ENCODE results near the gene NEXN.
"Not testable (repeated sequence)": the region's sequence is repeated elsewhere in the genome, so short reads cannot be mapped to it uniquely, and the experiment has no call there.

NEXN gene

DNA sequence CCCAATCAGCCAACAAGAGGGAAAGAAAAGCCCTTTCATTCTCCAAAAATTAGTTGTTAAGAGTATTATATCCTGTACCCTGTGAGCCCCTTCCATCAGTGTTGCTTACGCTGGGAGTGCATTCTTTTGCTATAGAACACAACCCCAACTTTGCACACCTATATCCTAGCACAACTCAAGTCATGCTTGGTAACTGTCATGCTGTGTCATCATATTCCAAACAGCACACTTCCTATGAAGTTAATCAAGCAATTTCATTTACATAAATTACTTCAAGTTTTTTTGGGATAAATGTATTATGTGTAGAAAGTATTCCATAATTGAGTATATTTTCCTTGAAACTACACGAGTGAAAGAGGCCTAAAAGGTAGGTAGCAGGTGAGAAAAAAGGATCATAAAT lies 70.4 kb downstream of the NEXN start:
- DNase-seq (ENCODE audit: low spot score) (no peak), FAIRE-seq (no peak)

DNA sequence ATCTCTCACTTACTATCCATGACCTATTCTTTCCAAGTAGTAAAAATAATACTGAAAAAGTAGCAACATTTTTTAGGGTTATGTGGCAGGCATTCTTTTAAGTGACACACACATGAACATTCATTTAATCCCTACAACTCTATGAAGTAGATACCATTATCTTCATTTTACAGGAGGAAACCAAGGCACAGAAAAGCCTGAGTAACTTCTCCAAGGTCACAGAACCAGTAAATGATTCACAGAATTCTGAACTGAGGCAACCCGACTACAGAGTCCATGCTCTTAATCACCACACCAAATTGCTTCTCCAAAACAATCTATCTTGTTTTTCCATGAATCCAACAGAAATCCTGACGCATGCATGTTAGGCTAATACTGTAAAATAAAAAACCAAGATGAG lies 73.0 kb downstream of the NEXN start:
- FAIRE-seq (no peak), DNase-seq (ENCODE audit: low spot score) (no peak)

DNA sequence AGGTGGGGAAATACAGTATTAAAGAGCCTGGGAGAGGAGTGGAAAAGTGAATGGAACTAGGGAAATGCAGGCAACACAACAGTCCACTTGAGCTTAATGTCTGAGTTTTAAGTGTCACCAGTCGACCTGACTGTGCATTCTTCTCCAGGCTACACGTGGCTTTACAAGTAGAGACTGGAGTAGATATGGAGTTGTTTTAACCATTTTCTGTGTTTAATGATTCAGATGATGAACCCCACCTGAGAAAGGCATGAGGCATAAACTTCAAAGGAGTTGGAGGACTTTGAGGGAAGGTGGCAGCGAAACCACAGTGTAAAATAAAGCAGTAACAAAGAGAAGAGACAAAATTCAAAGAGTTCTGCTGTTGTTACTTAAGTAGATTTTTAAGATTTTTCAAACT lies 77.9 kb downstream of the NEXN start:
- DNase-seq (ENCODE audit: low spot score) (no peak), FAIRE-seq (no peak)

GRCh38 chr1:77970192-77970591 lies 81.8 kb downstream of the NEXN start:
- DNase-seq (ENCODE audit: low spot score) (no peak), FAIRE-seq (no peak)

DNA sequence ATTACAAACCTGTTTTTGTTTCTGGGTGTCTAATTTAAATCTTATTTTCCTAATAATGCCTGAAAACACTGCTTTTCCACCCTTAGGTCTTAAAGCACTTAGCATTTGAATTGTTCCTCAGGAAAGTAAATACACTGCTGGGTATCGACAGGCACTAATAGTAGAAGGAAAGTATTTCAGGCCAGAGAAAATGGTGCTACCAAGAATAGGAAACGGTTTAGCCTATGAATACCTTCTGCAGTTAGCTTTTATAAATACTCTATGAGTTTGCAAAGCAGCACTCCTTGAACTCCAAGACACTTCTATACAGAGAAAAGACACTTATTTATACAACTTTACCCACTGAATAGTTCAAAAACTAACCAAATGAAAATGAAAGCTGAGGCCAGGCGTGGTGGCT lies 83.7 kb downstream of the NEXN start:
- no peak for DNase-seq (ENCODE audit: low spot score)
- FAIRE-seq = no peak

DNA sequence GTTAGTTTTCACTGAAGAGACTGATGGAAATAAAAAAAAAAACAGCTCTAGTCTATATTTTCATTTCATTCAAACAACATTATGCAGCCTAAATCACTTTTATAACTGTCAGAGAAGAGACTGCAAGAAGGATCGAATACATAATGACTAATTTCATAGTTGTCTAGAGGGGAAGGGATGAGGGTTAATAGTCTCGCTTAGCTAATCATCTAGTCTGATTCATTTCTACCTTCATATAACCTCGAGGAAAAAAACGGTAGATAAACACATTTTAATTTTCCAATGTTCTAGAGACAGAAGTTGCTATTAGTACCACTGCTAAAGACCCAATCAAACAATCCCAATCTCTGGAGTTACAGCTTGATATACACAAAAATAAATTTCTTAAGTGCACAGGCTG lies 87.0 kb downstream of the NEXN start:
- FAIRE-seq = no peak
- DNase-seq (ENCODE audit: low spot score) = no peak

DNA sequence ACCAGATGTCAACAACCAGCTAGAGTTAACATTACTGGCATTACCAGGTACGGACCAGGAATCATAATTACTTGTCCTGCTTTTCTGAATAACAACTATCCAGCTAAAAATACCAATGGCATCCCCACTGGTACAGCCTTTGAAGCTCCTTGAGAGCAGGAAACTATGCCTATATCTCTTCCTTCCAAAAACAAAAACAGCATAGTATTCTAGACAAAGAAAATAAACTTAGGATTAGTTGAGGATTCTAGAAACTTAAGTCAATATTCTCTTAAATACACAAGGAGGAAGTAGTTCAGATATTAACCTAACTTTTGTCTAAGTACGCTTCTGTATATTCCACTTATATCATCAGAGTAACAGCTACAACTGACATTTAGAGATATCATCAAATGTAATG lies 87.5 kb downstream of the NEXN start:
- FAIRE-seq = no peak
- no peak for DNase-seq (ENCODE audit: low spot score)

DNA sequence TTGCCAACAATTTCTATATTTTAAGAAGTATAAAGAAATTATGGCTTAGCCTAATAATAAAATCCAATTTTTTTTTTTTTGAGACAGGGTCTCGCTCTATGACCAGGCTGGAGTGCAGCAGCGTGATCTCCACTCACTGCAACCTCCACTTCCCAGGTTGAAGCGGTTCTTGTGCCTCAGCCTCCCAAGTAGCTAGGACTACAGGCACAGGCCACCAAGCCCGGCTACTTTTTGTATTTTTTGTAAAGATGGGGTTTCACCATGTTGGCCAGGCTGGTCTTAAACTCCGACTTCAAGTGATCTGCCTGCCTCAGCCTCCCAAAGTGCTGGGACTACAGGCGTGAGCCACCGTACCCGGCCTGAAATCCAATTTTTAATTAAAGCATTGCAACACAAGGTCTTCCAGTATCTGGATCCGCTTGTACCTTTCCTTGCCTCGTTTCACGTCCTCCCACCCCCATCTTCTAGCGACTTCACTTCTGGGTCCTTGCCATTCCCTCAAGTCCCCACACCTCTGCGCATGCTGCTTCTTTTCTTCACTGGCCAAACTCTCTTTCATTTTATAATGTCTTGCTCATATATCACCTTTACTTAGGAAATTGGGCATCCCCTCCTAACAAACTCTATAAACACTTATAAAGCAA lies 88.1 kb downstream of the NEXN start:
- no peak for DNase-seq (ENCODE audit: low spot score)
- no peak for FAIRE-seq

DNA sequence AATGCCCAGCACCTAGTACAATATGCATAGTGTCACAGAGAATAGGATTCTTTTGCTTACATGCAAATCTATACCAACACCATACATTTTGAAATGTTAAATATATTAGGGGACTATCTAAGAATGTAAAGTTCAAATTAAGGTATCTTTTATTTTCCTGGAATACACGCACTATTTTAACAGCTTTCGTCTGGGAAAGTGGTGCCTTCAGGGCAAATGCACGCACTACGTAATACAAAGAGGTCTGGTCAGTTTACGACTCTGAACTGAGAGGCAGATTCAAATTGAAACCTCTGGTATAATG lies 89.5 kb downstream of the NEXN start:
- DNase-seq (ENCODE audit: low spot score) (no peak), FAIRE-seq (no peak)

- DNase-seq (ENCODE audit: low spot score) (peak; percentile 51), FAIRE-seq (no peak)
Observed at GRCh38 chr1:77978293-77978968, 90.0 kb downstream of the NEXN start.

DNA sequence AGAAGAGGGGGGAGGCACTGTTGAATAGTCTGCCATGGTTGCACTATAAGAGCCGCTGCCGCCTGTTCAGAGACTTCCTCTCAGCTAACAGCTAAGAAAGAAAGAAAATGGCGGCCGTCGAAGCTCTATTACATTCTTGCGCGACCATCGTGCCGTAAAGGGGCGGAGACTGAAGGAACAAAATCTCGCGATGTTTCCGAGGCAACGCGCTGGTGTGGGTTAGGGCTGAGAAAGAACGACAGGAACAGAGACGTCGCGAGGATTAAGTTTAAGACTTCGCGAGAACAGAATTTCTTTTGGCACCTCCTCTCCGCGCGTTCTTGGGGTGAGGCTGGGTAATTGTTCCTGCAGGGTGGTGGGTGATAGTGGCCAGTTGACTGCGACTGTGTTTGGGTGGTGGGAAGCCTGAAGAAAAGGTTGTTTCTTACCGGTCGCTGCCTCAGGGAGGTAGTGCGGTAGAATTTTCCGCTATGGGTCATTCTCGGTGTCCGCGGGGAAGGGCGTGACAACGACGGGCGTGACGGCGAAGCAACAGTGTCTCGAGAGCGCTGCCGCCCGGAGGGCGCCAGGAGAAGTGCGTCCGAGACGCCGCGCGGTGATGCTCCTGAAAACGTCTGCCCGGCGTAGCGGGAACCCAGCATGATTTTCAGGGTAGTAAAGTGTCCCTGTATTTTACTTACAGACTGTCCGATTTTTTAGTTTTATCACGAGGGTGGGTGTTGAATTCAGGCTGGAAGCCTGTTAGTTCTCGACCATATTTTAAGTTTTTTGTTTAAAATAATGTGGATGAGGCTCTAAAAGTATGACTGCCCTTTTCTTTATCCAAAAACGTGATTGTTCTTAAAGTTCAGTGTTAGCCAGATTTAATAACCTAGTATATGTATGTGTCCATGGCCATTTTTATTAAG lies 90.8 kb downstream of the NEXN start, which contains the start of gene FUBP1:
TSS of gene FUBP1 (minus strand) at position 104 of the 908 bp plus-strand sequence. CDS start at position 36, 68 bp downstream.
- DNase-seq (ENCODE audit: low spot score) (peak; percentile 94), FAIRE-seq (no peak)

DNA sequence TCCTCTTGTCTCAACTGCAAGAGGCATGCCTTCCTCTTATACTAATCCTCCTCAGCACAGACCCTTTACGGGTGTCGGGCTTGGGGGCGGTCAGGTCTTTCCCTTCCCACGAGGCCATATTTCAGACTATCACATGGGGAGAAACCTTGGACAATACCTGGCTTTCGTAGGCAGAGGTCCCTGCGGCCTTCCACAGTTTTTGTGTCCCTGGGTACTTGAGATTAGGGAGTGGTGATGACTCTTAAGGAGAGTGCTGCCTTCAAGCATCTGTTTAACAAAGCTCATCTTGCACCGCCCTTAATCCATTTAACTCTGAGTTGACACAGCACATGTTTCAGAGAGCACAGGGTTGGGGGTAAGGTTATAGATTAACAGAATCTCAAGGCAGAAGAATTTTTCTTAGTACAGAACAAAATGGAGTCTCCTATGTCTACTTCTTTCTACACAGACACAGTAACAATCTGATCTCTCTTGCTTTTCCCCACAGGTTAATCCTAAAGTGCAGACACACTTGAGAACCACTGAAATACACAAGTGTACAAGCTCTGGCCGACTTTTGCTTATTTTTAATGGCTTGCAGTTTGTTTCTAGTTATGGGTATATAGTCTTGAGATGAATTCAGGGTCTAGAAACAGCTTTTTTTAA lies 95.0 kb downstream of the NEXN start:
- DNase-seq (ENCODE audit: low spot score); FAIRE-seq: not testable (repeated sequence)

DNA sequence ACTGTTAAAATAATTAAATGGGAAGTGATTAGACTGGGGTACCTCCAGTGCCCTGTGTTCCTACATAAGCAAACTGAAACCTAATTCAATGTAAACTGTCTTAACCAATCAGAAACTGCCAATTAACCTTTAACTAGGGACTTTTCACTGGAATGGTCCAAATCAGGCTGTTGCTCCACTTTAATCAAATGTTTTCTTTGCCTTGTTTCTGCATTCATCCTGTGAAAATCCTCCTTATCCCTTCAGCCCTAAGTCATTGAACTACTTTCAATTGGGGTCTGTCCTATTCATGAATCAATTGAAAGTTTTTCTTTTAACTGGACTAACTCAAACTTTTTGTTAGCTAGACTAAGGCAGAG lies 95.6 kb downstream of the NEXN start:
- FAIRE-seq (no peak), DNase-seq (ENCODE audit: low spot score) (no peak)

DNA sequence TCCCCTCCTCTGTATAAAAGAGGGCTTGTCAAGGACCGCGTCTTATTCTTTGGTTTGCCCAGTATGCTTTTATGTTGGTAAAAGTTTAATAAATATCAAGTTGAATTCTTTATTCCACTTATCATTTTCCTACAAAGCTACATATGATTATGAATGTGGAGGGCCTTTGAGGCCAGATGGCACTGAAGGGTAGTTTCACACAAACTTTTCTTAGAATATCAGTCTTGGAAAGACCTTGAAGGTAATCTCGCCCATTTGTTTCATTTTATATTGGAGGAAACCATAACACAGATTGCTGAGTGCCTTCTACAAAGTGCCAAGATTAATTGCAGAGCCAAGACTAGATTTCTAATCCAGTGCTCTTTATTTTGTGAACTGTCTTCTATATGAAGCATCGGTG lies 96.2 kb downstream of the NEXN start:
- DNase-seq (ENCODE audit: low spot score) (no peak), FAIRE-seq (no peak)

- no peak for DNase-seq (ENCODE audit: low spot score)
Observed at GRCh38 chr1:77986810-77987209, 98.4 kb downstream of the NEXN start.

GRCh38 chr1:77987919-77988318 lies 99.5 kb downstream of the NEXN start:
- DNase-seq (ENCODE audit: low spot score) (no peak), FAIRE-seq (no peak)

More at GRCh38 chr1:77986810-77987209, 98.4 kb downstream of the NEXN start:
- no peak for FAIRE-seq

- FAIRE-seq = no peak
- DNase-seq (ENCODE audit: low spot score) = no peak
Observed at GRCh38 chr1:77989744-77990143, 101.3 kb downstream of the NEXN start.

DNA sequence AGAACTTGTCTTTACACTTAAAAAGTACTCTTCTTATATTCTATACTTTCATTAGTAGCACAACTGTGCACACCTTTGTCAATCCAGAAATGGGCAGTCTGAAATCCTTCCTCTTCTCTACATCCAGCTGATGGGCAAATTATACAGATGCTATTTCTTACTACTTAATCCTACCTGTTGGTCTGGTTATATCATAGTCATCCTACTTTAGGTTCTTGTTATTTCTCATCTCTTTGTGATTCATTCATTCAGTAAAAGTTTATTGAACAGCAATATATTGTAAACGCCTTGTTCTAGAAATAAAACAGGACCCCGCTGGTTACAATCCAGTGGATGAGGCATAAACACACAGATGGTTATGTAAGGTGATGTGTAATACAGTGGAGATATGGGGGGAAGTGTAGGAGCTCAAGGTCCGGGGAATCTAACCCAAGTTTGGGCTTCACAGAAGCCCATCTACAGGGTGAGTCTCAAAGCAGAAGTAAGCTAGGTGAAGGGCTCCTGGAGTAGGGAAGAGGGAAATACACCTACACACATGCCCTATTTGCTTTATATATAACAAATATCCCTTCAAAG lies 102.3 kb downstream of the NEXN start:
- DNase-seq (ENCODE audit: low spot score) = no peak
- FAIRE-seq = no peak

DNA sequence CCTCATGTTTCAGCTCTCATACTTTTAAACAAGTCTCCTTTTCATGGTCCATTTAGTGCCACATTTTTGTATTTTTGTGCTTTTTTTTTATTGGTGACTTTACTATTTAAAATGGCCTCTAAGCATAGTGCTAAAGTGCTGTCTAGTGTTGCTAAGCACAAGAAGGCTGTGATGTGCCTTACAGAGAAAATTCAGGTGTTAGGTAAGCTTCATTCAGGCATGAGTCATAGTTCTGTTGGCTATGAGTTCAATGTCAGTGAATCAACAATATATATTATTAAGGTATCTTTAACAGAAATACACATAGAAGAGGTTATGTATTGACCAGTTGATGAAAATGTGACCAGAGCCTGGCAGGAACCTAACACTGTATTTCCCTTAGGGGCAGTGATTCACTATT lies 103.2 kb downstream of the NEXN start:
- DNase-seq (ENCODE audit: low spot score) (no peak), FAIRE-seq (no peak)
